Activated CD4-positive, CD25-positive, alpha-beta regulatory T cell (primary cell): ENCODE data around the gene PHF2.

Source experiments
- DNase-seq, 4 experiments: peaks; one replicate each; lab custom pipeline; 2025; lab: John Stamatoyannopoulos, UW

Gene PHF2

GRCh38 chr9:93587284-93587650, 10.9 kb downstream of the PHF2 start:
- no peak for DNase-seq

- no peak for DNase-seq
Measured at GRCh38 chr9:93587651-93588347, 11.4 kb downstream of the PHF2 start.

GRCh38 chr9:93588641-93589609, 12.5 kb downstream of the PHF2 start:
- no peak for DNase-seq

- DNase-seq, result no peak
Measured at GRCh38 chr9:93589688-93590087, 13.3 kb downstream of the PHF2 start.

- DNase-seq, result no peak
Measured at GRCh38 chr9:93590609-93591234, 14.3 kb downstream of the PHF2 start.

- no peak for DNase-seq
Measured at GRCh38 chr9:93591301-93592007, 15.1 kb downstream of the PHF2 start.

- no peak for DNase-seq
Measured at GRCh38 chr9:93592008-93592642, 15.7 kb downstream of the PHF2 start.

GRCh38 chr9:93592643-93593021, 16.2 kb downstream of the PHF2 start:
- no peak for DNase-seq

- no peak for DNase-seq
Measured at GRCh38 chr9:93593144-93593658, 16.8 kb downstream of the PHF2 start.

- no peak for DNase-seq
Measured at GRCh38 chr9:93594041-93594756, 17.8 kb downstream of the PHF2 start.

GRCh38 chr9:93595461-93595860, 19.1 kb downstream of the PHF2 start:
- DNase-seq, result no peak

- no peak for DNase-seq
Measured at GRCh38 chr9:93595861-93596365, 19.5 kb downstream of the PHF2 start.

- DNase-seq, result no peak
Measured at GRCh38 chr9:93596399-93596798, 20.0 kb downstream of the PHF2 start.

- DNase-seq, result no peak
Measured at GRCh38 chr9:93597142-93597706, 20.8 kb downstream of the PHF2 start.

GRCh38 chr9:93597871-93598646, 21.7 kb downstream of the PHF2 start:
- no peak for DNase-seq

- no peak for DNase-seq
Measured at GRCh38 chr9:93598647-93599241, 22.4 kb downstream of the PHF2 start.

- DNase-seq, result no peak
Measured at GRCh38 chr9:93599571-93600403, 23.4 kb downstream of the PHF2 start.

GRCh38 chr9:93600504-93600903, 24.1 kb downstream of the PHF2 start:
- DNase-seq, result peak in 1 of 4 experiments; percentile 9
